HG02763 (cell line): ENCODE measurements around the gene ARFIP2.

Source experiments
- ATAC-seq: cut with Tn5 transposase; IDR thresholded peaks from one replicate; pipeline ENCODE4 v1.9.1; 2021; ENCODE audit warnings: mild to moderate bottlenecking, moderate library complexity; ENCODE audit not compliant: unreplicated experiment

The ARFIP2 gene

GRCh38 chr11:6448574-6448973 is 32.6 kb downstream of the ARFIP2 start:
- ATAC-seq = no peak

- peak; percentile 77 for ATAC-seq
Measured at GRCh38 chr11:6443269-6444003, 37.7 kb downstream of the ARFIP2 start.

- ATAC-seq = no peak
Measured at GRCh38 chr11:6442441-6442840, 38.7 kb downstream of the ARFIP2 start.

- no peak for ATAC-seq
Measured at GRCh38 chr11:6440906-6441358, 40.2 kb downstream of the ARFIP2 start, which contains the start of gene HPX. TSS of gene HPX (minus strand) at chr11:6440987. CDS start at chr11:6440963, 24 bp downstream.

- no peak for ATAC-seq
Measured at GRCh38 chr11:6438979-6439571, 42.1 kb downstream of the ARFIP2 start.

GRCh38 chr11:6437993-6438392 is 43.1 kb downstream of the ARFIP2 start:
- no peak for ATAC-seq

GRCh38 chr11:6437423-6437822 is 43.7 kb downstream of the ARFIP2 start:
- no peak for ATAC-seq

- ATAC-seq = no peak
Measured at GRCh38 chr11:6433998-6434660, 47.0 kb downstream of the ARFIP2 start.

GRCh38 chr11:6431861-6432260 is 49.3 kb downstream of the ARFIP2 start:
- no peak for ATAC-seq

GRCh38 chr11:6427516-6427915 is 53.6 kb downstream of the ARFIP2 start:
- no peak for ATAC-seq
